NOMO-1 treated with DMSO at 0.1 percent for 48 hours (cell line): ENCODE measurements around the gene FAM131A.
A peak's percentile ranks its signal among the peaks of the same experiment; 100 is the strongest.

ENCODE experiments used
- DNase-seq: peaks from one replicate; lab custom pipeline; 2025; ENCODE audit not compliant: unreplicated experiment; lab: John Stamatoyannopoulos, UW

FAM131A gene

DNA sequence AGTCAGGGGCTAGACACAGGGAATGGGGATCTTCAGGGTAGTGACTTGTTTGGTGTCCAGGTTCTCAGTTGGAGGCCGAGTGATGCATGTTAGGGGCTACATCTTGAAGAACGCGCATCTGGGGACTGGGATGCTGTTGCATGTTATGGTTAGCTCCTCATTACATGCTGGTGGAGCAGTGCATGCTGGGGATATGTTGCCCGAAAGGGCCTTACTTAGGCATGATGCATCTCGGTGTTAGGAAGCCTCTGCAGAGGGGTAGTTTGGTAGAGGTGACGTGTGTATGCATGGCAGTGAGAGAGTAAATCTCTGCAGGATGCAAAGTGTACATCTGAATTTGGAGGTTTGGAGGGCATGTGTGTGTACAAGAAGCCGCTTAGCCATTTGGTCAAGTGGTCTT is 20.6 kb upstream of the FAM131A start:
- DNase-seq, result no peak

DNA sequence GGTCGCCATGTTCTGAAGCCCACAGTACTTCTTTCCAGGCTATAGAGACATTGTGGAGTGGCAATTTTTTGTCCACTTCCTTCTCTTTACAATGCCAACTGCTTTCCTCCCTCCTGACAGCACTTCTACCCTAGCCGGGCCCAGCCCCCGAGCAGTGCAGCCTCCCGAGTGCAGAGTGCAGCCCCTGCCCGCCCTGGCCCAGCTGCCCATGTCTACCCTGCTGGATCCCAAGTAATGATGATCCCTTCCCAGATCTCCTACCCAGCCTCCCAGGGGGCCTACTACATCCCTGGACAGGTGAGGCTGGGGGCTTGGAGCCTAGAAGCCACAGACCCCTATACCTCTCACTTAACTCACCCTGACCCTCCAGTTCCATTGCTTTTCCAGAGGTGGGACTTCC is 20.2 kb upstream of the FAM131A start:
- DNase-seq, result no peak

DNA sequence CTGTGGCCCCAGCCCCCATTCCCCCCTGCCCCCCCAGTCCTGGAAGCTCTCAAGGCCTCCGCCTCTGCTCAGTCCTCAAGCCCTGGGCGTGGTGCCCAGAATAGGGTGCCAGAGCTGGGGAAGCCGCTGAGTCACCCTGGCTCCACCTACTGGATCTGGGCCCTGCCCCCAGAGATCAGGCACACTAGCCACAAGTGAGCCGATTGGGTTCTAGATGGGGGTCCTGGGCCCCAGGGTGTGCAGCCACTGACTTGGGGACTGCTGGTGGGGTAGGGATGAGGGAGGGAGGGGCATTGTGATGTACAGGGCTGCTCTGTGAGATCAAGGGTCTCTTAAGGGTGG is 17.3 kb upstream of the FAM131A start:
- DNase-seq, result peak; percentile 52

DNA sequence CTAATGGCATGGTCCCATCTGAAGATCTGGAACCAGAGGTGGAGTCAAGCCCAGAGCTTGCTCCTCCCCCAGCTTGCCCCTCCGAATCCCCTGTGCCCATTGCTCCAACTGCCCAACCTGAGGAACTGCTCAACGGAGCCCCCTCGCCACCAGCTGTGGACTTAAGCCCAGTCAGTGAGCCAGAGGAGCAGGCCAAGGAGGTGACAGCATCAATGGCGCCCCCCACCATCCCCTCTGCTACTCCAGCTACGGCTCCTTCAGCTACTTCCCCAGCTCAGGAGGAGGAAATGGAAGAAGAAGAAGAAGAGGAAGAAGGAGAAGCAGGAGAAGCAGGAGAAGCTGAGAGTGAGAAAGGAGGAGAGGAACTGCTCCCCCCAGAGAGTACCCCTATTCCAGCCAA is 15.7 kb upstream of the FAM131A start:
- DNase-seq, result no peak

DNA sequence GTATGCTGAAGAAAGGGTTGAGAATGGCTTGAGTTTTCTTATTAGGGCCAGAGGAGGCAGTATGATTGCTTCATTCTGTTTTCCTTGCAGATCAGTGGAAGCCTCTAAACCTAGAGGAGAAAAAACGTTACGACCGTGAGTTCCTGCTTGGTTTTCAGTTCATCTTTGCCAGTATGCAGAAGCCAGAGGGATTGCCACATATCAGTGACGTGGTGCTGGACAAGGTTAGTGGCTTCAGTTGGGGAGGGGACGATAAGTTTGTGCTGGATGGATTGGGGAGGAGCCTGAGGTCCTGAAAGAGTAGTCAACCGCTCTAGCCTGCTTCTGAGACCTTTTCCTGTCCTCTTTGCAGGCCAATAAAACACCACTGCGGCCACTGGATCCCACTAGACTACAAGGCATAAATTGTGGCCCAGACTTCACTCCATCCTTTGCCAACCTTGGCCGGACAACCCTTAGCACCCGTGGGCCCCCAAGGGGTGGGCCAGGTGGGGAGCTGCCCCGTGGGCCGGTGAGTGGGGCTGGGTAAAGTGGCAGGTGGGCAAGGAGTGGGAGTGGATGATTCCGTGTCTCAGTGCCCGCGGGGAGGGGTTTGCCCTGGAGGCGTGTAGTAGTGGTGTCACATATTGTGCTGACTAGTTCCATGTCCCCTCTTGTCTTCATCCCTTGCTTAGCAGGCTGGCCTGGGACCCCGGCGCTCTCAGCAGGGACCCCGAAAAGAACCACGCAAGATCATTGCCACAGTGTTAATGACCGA is 14.5 kb upstream of the FAM131A start:
- DNase-seq, result peak; percentile 99

DNA sequence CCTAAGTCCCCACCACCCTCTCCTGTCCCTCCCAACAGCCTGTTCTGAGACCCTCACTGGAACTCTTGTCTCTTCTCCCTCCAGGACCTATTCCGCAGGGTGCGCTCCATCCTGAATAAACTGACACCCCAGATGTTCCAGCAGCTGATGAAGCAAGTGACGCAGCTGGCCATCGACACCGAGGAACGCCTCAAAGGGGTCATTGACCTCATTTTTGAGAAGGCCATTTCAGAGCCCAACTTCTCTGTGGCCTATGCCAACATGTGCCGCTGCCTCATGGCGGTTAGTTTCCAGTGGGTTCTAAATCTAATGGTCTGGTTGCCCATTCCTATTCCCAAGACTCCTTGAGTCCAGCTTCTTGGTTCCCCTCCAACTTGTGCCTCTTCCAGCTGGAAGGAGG is 13.7 kb upstream of the FAM131A start:
- no peak for DNase-seq

DNA sequence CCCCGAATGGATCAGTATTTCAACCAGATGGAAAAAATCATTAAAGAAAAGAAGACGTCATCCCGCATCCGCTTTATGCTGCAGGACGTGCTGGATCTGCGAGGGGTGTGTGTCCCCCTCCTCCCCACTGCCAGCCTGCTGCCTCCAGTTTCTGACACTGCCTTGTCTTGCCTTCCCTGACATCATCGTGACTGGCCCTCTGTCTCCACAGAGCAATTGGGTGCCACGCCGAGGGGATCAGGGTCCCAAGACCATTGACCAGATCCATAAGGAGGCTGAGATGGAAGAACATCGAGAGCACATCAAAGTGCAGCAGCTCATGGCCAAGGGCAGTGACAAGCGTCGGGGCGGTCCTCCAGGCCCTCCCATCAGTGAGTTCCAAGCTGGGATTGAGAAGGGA is 12.1 kb upstream of the FAM131A start:
- no peak for DNase-seq

DNA sequence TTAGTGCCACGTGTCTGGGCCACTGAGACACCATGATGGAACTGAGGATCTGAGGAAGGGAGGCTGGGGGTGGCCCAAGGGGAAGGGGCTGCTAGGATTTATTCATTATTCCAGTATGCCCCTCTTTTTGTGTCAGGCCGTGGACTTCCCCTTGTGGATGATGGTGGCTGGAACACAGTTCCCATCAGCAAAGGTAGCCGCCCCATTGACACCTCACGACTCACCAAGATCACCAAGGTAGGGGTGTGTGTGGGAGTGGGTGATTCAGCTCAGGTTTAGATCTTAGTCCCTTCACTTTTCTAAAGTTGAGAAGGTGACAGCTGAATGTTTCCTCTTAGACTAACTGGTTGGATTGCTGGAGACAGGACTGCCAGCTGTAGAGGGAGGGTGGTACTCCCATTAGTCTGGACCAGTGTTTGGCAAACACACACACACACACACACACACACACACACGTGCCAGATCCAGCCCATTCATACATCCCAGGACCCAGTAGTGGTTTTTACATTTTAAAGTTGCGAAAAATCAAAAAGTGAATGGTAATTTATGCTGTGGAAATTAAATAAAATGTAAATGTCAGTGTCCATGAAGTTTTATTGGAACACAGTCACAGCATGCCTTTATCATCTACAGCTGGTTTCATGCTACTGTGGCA is 11.6 kb upstream of the FAM131A start:
- DNase-seq, result no peak

DNA sequence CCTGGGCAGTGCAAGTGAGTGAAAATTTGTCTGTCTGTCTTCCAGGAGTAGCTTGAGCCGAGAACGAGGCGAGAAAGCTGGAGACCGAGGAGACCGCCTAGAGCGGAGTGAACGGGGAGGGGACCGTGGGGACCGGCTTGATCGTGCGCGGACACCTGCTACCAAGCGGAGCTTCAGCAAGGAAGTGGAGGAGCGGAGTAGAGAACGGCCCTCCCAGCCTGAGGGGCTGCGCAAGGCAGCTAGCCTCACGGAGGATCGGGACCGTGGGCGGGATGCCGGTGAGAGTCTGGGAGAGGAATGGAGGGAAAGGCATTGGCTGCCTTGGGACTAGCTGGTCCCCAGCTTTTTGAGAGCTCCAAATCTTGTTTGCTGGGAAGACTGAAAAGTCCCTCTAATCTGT is 10.2 kb upstream of the FAM131A start:
- DNase-seq, result no peak

DNA sequence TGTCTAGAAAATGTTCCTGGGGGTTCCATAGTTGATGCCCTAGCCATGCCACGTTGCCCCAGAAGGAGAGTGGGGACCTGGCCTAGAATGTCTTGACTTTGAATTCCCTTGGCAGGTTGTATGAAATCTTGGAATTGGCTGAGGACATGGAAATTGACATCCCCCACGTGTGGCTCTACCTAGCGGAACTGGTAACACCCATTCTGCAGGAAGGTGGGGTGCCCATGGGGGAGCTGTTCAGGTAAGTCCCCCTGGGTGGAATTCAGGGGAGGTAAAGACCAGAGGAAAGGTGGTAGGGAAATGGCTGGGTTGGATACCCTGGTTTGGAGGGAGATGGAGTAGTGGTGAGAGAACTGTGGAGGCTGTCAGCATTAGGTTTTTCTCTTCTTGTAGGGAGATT is 8.9 kb upstream of the FAM131A start:
- DNase-seq, result no peak

DNA sequence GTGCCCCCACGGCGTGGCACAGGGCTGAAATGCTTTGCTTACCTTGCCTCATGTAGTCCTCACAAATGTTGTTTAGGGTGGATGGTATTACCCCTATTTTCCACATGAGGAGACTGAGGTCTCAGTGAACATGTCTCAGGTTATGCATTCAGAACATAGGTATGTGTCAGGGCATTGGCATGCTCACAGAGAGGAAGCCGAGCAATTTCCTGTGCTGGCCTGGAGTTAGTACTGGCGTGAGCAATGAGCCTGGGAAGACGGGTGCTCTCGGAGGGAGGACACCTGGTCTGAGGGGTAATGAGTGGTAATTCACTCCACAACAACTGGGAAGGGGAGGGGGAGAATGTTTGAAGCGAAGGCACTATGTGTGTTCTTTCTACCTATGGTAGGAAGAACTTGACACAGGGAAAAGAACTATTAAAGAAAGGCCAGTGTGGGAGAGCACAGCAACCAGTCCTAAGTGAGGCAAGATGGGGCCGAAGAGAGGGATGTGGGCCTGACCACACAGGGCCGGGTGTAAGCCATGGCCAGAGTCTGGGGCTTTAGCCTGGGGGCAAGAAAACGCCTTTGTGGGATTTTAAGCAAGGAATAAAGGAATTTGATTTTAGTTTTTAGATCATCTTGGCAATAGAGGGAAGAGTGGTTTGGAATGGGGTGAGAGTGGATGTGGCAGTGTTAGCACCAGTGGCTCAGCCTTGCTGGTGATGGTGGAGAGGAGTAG is 4.9 kb upstream of the FAM131A start:
- no peak for DNase-seq

DNA sequence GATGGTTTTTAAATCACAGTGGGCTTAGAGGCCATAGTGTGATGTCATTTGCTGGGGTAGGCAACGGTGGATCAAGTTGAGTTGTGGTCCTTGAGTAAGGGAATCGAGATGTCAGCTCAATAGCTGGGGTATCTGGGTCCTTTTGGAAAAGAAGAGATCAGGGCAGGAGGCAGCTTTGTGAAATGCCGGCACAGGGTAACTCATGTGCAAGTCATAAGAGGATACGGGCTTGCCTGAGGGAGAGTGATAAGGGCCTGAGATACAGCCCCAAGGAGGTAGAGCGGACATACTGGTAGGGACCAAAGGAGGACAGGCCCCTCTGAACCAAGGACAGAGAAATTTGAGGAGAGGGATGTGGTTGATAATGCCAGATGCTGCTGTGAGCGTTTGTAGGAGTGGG is 4.2 kb upstream of the FAM131A start:
- DNase-seq, result no peak

DNA sequence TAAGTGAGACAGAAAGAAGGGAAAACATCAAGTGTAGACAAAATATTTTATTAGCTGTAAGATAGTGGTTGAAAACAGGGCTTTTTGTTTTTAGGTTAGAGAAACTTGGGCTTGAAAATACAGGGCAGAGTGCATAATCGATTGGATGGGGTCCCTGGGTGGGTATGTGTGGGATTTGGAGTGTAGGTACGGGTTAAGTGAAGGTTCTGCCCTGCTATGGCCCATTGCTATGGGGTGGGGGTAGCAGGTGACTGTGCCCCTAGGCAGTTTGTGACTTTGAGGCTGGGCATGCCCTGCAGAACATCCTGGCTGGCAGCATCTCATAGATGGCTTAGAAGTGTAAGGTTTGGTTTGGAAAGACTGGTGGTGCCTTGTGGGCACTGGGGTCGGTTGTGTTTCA is 3.7 kb upstream of the FAM131A start:
- no peak for DNase-seq

DNA sequence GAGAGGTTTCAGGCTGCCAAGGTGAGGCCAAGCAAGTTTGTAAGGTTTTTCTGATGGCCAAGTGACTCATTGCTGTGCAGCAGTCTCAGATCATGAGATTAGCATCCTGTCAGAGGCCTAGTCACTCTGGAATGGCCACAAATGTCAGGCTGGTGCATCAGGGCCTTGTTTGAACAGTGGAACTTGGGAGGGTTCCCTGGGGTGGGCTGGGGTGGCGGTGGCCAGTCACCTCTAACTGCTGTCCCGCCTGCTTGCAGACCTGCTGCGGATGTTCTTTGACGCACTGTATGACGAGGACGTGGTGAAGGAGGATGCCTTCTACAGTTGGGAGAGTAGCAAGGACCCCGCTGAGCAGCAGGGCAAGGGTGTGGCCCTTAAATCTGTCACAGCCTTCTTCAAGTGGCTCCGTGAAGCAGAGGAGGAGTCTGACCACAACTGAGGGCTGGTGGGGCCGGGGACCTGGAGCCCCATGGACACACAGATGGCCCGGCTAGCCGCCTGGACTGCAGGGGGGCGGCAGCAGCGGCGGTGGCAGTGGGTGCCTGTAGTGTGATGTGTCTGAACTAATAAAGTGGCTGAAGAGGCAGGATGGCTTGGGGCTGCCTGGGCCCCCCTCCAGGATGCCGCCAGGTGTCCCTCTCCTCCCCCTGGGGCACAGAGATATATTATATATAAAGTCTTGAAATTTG is 2.8 kb upstream of the FAM131A start:
- DNase-seq, result no peak

DNA sequence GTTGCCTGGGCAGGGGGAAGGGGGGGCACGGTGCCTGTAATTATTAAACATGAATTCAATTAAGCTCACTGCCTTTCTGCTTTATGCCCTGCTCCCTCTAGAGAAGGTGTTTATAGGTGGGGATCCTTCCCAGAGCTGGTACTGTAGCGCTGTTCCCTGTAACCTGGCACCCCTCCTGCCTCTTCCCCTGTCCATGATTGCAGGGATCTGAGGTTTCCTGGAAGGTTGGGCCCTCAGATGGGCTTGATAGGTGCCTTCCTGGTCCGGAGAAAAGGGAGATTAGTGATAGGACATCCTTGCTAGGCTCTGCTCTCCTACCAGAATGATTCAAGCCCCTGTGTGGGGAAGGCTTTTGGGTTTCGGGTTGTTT is 2.1 kb upstream of the FAM131A start:
- no peak for DNase-seq

DNA sequence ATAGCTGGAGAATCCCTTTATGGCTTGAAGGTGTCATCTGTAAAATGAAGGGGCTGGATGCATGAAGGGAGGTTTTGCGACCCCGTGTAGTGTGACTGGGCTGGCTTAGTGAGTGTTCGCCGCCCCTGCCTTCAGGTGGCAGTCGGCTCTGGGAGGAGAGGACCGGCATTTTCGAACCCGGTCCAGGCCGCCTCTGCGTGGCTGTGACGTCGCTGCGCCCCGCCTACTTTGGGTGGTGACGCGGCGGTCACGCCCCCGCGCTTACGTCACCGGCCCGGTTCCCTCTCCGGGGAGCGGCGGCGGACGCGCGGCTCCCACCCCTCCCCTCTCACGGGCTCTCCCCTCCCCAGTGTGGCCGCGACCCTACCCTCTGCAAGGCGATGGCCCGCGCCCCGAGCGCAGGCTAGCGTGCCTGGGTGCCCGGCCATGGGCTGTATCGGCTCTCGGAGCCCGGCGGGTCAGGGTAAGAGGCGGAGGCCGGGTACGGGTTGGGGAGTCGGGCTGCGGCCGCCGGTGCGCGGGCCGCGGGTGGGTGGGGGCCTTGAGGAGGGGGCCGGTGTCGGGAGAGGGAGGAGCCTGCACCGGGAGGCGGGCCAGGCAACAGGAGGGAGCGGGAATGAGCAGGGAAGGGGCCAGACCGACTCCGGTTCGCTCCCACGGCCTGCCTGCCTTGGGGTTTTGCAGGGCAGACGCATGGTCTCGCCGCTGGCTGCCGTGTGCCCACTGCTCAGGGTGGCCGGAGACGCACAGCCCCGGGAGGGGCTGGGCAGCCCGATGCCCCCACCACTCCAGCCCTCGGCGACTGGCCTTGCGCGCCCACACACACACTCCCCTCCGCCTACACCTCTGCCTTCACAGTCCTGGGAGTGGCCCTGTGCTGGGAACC is 1.5 kb upstream of the FAM131A start:
- DNase-seq, result peak; percentile 59

DNA sequence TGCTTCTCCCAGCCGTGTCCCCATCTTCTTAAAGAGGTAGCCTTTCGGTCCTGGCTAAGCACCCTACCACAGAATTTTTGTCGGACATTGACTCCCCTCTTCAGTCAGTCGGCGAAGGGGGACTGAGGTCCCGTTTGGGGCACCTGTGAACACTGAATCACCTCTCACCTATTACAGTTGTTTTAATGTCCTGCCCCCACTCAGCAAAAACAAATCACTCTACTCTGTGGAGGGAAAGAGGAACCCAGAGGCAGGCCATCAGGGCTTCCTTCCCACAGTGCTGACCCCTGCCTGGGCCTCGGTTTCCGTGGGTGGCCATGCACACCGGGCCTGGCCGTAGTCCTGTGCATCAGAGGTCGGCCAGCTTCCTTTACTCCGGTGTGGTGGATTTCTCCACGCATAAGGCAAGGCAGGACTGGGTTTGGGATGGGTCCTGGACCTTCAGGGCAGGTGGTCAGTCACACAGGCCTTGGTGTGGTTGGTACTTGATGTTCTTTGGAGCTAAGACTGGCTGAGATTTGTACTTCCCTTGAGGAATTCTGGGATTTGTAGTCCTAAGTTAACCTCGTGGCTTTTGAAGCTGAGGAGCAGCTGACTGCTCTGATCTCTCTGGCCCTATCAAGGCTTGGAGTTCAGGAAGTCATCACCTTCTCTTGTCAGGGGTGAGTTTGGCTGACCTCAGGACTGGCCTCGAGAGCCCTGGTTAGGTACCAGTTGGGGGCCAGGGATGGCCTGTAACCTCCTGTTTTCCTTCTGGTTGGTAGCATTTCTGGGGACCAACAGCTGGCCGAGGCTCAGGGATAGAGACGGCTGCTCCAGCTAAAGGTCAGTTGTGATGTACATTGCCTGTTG is 627 bp upstream of the FAM131A start:
- DNase-seq, result peak; percentile 21

DNA sequence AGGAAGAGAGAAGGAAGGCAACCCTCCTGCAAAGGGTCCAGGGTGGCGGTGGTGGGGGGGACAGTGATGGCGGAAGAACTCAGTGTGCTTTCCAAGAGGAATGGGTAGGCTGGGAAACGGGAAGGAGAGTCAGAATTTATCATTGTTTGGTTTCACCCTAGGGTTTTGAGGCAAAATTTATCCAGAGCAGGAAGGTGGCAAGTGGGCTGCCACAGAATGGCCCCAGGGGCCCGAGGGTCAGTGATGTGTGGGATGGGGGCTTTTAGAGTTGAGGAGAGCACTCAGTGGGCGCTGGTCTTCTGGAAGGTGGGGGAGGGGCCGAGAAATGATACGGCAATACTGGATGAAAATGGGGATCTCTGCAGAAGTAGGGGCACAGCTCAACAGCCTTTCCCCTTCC is 581 bp downstream of the FAM131A start:
- no peak for DNase-seq

DNA sequence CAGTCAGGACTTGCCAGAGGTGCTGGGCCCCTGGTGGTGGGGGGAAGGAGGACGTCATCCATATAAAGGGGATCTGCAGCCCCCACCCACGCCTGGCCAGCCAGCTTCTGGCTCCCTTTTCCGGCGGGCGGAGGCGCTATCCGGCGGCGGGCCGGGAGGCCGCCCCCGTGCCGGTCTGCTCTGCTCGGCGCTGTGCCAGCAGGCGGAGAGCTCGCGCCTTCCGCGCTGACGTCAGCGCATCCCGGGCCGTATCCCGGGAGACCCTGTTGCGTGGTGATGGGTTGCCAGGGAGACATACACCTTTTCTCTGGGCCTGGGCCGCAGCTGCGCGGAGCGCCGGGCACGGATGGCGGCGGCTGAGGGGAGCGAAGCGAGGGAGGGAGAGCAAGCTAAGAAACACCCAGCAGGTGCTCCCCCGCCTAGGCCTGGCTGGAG is 1.1 kb downstream of the FAM131A start:
- no peak for DNase-seq

DNA sequence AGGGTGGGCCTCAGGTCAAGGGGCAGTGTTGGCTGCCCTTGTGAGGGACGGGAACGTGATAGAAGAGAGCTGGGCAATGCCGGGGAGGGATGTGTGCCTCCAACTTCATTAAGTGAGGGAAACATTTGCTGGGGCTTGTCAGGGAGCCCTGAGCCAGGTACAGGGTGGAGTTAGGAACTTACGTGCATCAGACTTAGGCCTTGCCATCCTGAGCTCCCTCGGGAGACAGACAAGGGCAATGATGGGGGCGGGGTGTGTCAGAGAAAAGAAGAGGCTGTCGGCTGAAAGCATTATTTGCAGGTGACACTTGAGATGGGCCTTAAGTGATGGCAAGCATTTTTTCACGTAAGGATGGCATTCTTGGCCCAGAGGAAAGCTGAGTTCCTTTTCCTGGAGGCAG is 1.6 kb downstream of the FAM131A start:
- no peak for DNase-seq
